ENCODE results near the gene LPP. TPM values are rescaled to one million over a fixed set of nuclear protein-coding genes. Genes with fewer than 3 reads are reported as not detected.

LPP gene
- total RNA-seq, 2 experiments from 2014 or later = 13.4 to 16.5 TPM

DNA sequence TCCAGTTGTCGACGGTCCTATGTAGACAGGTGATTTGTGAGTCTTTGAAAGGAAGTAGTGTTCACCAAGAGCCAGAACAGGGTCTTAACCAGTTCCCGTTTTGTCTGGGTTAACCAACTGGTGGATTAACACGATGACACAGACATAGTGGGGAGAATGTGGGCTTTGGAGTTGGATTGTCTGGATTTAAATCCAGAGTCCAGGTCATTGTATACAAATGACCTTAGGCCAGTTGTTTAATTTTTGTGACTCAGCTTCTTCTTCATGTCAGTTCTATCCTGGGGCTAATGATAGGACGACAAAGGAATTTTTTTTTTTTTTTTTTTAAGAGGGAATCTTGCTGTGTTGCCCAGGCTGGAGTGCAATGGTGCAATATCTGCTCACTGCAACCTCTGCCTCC is 126.7 kb downstream of the LPP start:
- CTCF ChIA-PET = interaction anchor here (1.1 to 1.3 kb wide), 2 partner anchors 31 to 533 kb away, joined by 3 read pairs; no protein-coding TSS in a partner anchor
- POLR2A ChIA-PET = no interaction called here

GRCh38 chr3:188282871-188283270 is 128.9 kb downstream of the LPP start:
- CTCF ChIA-PET = no interaction called here
- POLR2A ChIA-PET = no interaction called here

GRCh38 chr3:188283347-188283746 is 129.4 kb downstream of the LPP start:
- ChIA-PET CTCF (interaction anchor here (1.3 to 1.6 kb wide), 3 partner anchors 11 to 117 kb away, joined by 3 to 8 read pairs (median 5); no protein-coding TSS in a partner anchor), POLR2A (interaction anchor here (1.1 kb wide), 1 partner anchor 537 kb away, joined by 3 read pairs; no protein-coding TSS in a partner anchor)

GRCh38 chr3:188284455-188285212 is 130.7 kb downstream of the LPP start:
- CTCF ChIA-PET = interaction anchor here (0.8 to 1.9 kb wide), 11 partner anchors 10 to 670 kb away, joined by 3 to 8 read pairs (median 4); no protein-coding TSS in a partner anchor
- POLR2A ChIA-PET = interaction anchor here (0.7 to 1.9 kb wide), 6 partner anchors 9 to 541 kb away, joined by 3 to 10 read pairs (median 4); no protein-coding TSS in a partner anchor

DNA sequence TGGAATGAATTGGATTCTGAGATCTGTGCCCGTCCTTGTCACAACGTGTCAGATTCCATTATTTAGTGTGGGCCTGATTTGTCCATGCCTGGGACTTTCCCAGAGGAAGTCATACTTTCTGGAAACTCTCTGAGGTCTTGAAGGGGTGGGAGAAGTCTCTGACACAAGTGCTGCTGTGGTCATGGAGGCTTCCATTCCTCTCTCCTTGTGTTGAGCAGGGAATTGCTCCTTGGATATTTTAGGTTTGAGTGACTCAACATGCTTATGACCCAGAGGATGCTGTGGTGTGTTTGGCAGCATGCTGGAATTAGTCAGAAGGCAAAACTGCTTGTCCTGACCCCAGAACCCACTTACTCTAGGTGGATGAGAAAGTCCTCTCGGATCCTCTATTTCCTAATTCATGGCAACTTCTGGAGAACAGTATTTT is 132.1 kb downstream of the LPP start:
- POLR2A ChIA-PET = no interaction called here
- CTCF ChIA-PET = no interaction called here

GRCh38 chr3:188287339-188287738 is 133.4 kb downstream of the LPP start:
- ChIA-PET CTCF (interaction anchor here (1.3 kb wide), 1 partner anchor 547 kb away, joined by 3 read pairs; no protein-coding TSS in a partner anchor), POLR2A (no interaction called here)

- ChIA-PET CTCF (interaction anchor here (1.3 kb wide), 1 partner anchor 548 kb away, joined by 3 read pairs; no protein-coding TSS in a partner anchor), POLR2A (interaction anchor here (0.5 kb wide), 1 partner anchor 26 kb away, joined by 3 read pairs; no protein-coding TSS in a partner anchor)
Observed at GRCh38 chr3:188287762-188288505, 134.0 kb downstream of the LPP start.

DNA sequence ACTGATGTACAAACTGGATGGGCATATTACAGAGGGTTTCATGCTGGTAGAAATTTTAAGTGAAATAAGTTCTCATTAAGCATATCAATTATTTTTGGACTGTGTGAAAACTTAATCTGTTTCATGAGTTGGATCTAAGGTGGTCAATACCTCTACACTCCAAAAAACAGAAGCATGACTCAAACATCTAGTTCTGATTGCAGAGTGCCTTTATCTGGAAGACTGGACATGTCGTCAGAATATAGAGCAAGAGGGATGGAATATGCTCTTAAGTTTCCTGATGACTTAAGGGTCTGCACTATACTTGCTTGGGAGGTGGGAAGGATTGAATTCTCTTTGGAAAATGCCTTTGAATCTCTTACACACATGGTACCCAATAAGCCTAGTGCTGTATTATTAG is 138.3 kb downstream of the LPP start:
- POLR2A ChIA-PET = interaction anchor here (0.6 kb wide), 1 partner anchor 546 kb away, joined by 3 read pairs; no protein-coding TSS in a partner anchor
- CTCF ChIA-PET = no interaction called here

- POLR2A ChIA-PET = interaction anchor here (0.6 to 1.0 kb wide), 2 partner anchors 9 to 547 kb away, joined by 3 read pairs; no protein-coding TSS in a partner anchor
- CTCF ChIA-PET = interaction anchor here (0.8 kb wide), 1 partner anchor 545 kb away, joined by 3 read pairs; no protein-coding TSS in a partner anchor
Observed at GRCh38 chr3:188292827-188293226, 138.9 kb downstream of the LPP start.

DNA sequence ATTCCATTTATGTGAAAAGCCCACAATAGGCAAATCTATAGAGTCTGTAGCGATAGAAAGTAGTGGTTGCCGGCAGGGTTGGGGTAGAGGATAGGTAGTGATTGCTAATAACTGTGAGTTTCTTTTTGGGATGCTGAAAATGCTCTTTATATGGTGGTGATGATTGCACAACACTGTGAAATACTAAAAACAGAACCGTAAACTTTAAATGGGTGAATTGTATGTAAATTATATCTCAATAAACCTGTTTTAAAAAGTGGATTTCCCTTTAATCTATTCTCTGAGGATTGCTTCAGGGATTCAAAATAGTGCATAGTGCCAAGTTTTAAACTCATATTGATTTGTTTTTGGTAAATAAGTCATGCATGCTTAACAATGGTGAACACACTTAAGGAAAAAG is 140.2 kb downstream of the LPP start:
- ChIA-PET POLR2A (no interaction called here), CTCF (interaction anchor here (0.7 to 1.5 kb wide), 4 partner anchors 10 to 555 kb away, joined by 3 to 8 read pairs (median 4); no protein-coding TSS in a partner anchor)

DNA sequence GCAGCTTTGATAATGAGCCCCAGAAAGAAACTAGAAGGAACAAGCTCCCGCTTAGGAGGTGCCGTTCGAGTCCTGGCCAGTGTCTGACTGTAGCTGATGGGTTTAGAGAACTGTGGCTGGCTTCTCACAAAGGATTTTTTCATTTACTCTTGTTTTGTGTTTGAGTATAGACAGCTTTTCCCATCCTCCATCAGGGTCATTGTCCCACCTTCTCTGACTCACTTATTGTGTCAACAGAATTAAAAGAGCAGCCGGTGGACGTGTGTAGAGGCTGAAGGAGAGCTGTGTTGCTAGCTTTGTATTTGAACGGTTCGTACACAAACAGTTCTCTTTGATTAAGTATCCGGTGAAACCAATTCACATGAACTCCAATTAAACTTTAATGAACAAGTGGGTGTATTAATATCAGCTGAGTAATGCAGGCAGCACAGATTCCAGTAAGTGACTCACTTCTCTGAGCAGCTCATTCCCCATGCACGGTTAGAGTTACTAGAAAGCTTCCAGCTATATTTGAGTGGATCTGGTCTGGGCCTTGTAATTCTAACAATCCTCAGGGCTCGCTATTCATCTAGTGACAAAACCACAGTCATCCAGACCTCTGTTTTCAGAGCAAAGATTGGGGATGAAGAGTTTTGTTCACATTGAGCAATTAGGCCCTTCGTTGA is 141.0 kb downstream of the LPP start:
- ChIA-PET POLR2A (interaction anchor here (0.5 to 0.6 kb wide), 2 partner anchors 32 to 831 kb away, joined by 3 to 4 read pairs; no protein-coding TSS in a partner anchor), CTCF (interaction anchor here (0.9 to 1.5 kb wide), 3 partner anchors 11 to 556 kb away, joined by 3 to 8 read pairs (median 3); no protein-coding TSS in a partner anchor)

GRCh38 chr3:188295876-188296275 is 141.9 kb downstream of the LPP start:
- ChIA-PET CTCF (interaction anchor here (0.7 to 2.0 kb wide), 3 partner anchors 11 to 557 kb away, joined by 3 to 5 read pairs (median 3); no protein-coding TSS in a partner anchor), POLR2A (interaction anchor here (0.7 kb wide), 1 partner anchor 11 kb away, joined by 3 read pairs; no protein-coding TSS in a partner anchor)

DNA sequence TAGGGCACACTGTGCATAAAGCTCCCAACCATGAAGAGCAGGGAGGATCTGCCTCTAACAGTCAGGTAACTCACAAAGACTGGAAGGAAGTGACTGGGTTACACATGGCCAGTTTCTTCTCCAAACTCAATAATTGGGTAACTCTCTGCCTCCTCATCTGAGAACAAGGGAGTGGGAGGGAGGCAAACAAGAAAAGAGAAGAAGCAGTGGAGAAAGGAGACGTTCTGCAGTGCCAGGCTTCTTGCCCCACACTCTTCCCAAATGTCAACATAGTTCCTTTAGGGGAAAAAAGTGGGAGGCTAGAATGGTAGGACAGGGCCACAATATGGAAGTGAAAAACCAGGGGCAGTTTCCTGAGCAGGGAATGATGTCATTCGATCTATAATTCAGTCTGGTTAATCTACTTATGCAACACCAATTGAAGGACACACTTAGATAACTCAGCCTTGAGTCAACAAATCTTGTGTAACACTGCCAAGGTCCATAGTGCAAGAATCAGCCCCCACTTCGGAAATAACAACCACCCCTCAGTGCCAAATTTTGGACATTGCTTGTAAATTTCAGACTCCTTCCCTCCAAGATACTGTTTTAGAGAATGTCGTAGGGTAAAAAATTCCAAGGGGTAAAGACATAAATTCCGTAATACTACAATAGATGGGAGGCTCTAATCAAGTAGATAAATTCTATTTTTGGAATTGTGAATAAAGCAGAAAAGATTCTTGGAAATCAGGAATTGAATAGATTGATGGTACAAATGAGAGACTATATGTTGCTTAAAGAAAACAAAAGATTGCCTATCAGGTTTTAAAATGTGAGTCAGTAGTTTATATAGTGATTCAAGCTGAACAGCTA is 143.0 kb downstream of the LPP start:
- POLR2A ChIA-PET = no interaction called here
- CTCF ChIA-PET = interaction anchor here (0.7 to 2.4 kb wide), 5 partner anchors 13 to 558 kb away, joined by 3 to 12 read pairs (median 4); no protein-coding TSS in a partner anchor

DNA sequence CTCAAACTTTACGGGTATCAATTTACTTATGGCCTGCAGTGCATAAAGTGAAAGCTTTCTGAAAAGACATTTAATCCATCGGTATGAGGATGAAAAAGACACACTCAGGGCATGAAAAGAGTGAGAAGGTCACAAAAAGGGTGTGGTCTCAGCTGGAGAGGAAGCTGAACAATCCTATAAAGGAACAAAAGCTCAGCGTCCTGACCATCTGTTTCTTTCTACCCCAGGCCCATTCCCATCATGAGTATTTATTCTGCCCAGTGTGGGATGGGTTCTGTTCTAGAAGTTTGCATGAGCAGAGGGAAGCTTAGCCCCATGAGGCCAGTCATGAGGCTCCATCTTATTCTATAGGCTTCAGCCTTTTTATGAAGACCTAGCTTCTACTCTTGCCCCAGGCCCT is 144.6 kb downstream of the LPP start:
- POLR2A ChIA-PET = interaction anchor here (0.6 to 2.3 kb wide), 6 partner anchors 14 to 558 kb away, joined by 3 to 10 read pairs (median 4); no protein-coding TSS in a partner anchor

GRCh38 chr3:188299068-188299467 is 145.1 kb downstream of the LPP start:
- POLR2A ChIA-PET = interaction anchor here (0.6 to 2.3 kb wide), 6 partner anchors 15 to 559 kb away, joined by 3 to 10 read pairs (median 4); no protein-coding TSS in a partner anchor
- CTCF ChIA-PET = interaction anchor here (1.0 to 2.4 kb wide), 4 partner anchors 9 to 560 kb away, joined by 3 to 12 read pairs (median 8); no protein-coding TSS in a partner anchor

More for the DNA sequence above, 144.6 kb downstream of the LPP start:
- CTCF ChIA-PET = interaction anchor here (1.0 to 2.4 kb wide), 5 partner anchors 9 to 560 kb away, joined by 3 to 12 read pairs (median 5); no protein-coding TSS in a partner anchor

GRCh38 chr3:188299708-188300107 is 145.8 kb downstream of the LPP start:
- ChIA-PET CTCF (interaction anchor here (0.7 to 2.4 kb wide), 4 partner anchors 8 to 654 kb away, joined by 5 to 12 read pairs (median 8); no protein-coding TSS in a partner anchor), POLR2A (interaction anchor here (1.2 to 2.3 kb wide), 3 partner anchors 15 to 552 kb away, joined by 3 to 10 read pairs (median 4); no protein-coding TSS in a partner anchor)

DNA sequence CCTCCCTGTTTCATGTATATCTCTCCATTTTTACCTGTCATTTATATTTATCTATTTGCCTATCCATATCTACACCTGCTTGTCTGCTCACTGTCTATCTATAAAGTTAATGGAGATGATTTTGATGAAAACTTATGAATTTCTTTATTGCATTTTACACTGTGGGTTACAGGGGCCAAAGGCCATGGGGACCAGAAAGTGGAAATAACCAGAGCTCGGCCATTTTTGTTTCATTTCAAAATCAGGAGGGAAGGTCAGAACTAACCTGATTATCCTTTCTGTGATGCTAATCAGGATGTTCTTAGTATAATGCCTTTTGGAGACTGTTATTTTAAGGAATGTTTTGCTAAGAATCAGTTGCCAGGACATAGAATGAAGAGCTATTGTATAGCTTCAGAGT is 147.2 kb downstream of the LPP start:
- CTCF ChIA-PET = no interaction called here
- POLR2A ChIA-PET = no interaction called here
